IPS-NIHi11 (cell line): ENCODE measurements around the gene CDH11.

Experiments used
- DNase-seq: peaks from one replicate; pipeline ENCODE4 v3.0.0; 2012; ENCODE audit warnings: mixed read lengths, low spot score

The CDH11 gene

GRCh38 chr16:64907844-64908243 lies 214.0 kb downstream of the CDH11 start:
- DNase-seq: no peak

- no peak for DNase-seq
These were observed 218.1 kb downstream of the CDH11 start for GRCh38 chr16:64903770-64904169.

- no peak for DNase-seq
These were observed 221.3 kb downstream of the CDH11 start for GRCh38 chr16:64900517-64900916.

- no peak for DNase-seq
These were observed 221.8 kb downstream of the CDH11 start for GRCh38 chr16:64900019-64900418.

GRCh38 chr16:64898159-64898558 lies 223.7 kb downstream of the CDH11 start:
- no peak for DNase-seq
